Left lung (tissue), 10 donors: ENCODE measurements around the gene WASF3. TPM values are rescaled to one million over a fixed set of nuclear protein-coding genes. Genes with fewer than 3 reads are reported as not detected.

ENCODE experiments used
- ATAC-seq: fragments of 200-7000 bp; cut with Tn5 transposase; one replicate; pipeline ENCODE4 v1.9.1; 2020; ENCODE audit warnings: moderate library complexity
- DNase-seq, 4 donors: peaks; one replicate each; pipeline ENCODE4 v3.0.0-alpha.2; 2013 to 2020
- H3K27ac ChIP-seq, 2 donors: fragments of 200-600 bp; sonication (generic) in 1 of 2; one replicate each; pipeline versions ENCODE4 v1.5.0 to v1.8.0; 2020 to 2021
- H3K27me3 ChIP-seq, 2 donors: fragments of 200-600 bp; sonication (generic) in 1 of 2; one replicate each; pipeline versions ENCODE4 v1.5.0 to v1.8.0; 2020 to 2021
- H3K36me3 ChIP-seq, 2 donors: fragments of 200-600 bp; sonication (generic) in 1 of 2; one replicate each; pipeline versions ENCODE4 v1.5.0 to v1.8.0; 2020 to 2021
- H3K4me1 ChIP-seq, 2 donors: fragments of 200-600 bp; one replicate each; pipeline ENCODE4 v1.8.0; 2021
- H3K4me3 ChIP-seq, 2 donors: fragments of 200-600 bp; sonication (generic) in 1 of 2; one replicate each; pipeline versions ENCODE4 v1.5.0 to v1.8.0; 2020 to 2021; ENCODE audit warnings: mild to moderate bottlenecking in 1 of 2
- H3K9me3 ChIP-seq, 2 donors: fragments of 200-600 bp; sonication (generic) in 1 of 2; one replicate each; pipeline versions ENCODE4 v1.5.0 to v1.8.0; 2020 to 2021
- intact Hi-C, 2 donors: fragments of 100-400 bp; cut with DNase I; formaldehyde crosslinking; loops; one replicate each; pipeline versions ENCODE4 v1.11.2 to v1.14.2; 2022
- polyA plus RNA-seq, 6 donors: library from polyadenylated mRNA; unstranded; fragments of 120-200 nt; gene quantifications; one replicate each; pipeline ENCODE4 v1.2.1, GENCODE V29; 2013; ENCODE audit not compliant: insufficient read length in 6 of 6
- total RNA-seq, 2 donors: library from RNA; stranded (reverse); fragmentation: NEBNext Ultra II Directional; extraction: Animal tissue kit (Norgen Biotek cat#: 25700); gene quantifications; one replicate each; pipeline ENCODE4 v1.2.1, GENCODE V29; 2021
- TF ChIP-seq, protein P1 (sequence below), 2 donors: fragments of 200-600 bp; sonication (generic) in 1 of 2; IDR thresholded peaks; one replicate each; pipeline versions ENCODE4 v1.5.0 to v1.8.0; 2021; ENCODE audit warnings: antibody characterized with exemption in 2 of 2
- donor health status: DM: no; HTN: yes; CAD: no.
- donor health status: DM: no; HTN: no; CAD: no.

Gene WASF3
- total and polyA plus RNA-seq, 8 donors, result 10.9 to 24.5 (median 21.2) TPM

DNA sequence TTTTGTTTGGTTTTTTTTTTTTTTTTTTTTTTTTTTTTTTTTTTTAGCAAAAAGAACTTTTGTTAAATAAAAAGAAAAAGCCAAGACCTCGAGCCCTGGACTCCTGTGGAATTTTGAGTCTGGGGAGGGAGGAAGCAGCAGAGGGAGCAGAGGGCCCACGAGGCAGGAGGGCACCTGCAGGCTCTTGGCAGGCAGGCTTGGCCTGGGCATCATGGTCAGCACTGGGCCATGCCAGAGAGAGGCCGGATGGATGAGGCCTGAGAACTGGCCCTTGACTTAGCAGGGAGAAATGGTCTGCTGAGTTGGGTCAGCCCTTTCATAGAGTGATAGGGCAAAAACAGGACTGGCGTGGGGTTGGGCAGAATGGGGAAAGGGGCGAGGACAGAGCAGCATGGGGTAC, 102.7 kb downstream of the WASF3 start:
- DNase-seq, result peak in 1 of 4 donors; percentile 45
- Histone ChIP-seq H3K27ac (no peak overlapping the region), H3K9me3 (no peaks in the 10 kb centered on the region), H3K36me3 (no peaks in the 10 kb centered on the region), H3K27me3 (no peaks in the 10 kb centered on the region), H3K4me3 (no peak overlapping the region), H3K4me1 (no peaks in the 10 kb centered on the region)
- intact Hi-C loops, result no loop called here
- TF ChIP-seq, protein P1, sequence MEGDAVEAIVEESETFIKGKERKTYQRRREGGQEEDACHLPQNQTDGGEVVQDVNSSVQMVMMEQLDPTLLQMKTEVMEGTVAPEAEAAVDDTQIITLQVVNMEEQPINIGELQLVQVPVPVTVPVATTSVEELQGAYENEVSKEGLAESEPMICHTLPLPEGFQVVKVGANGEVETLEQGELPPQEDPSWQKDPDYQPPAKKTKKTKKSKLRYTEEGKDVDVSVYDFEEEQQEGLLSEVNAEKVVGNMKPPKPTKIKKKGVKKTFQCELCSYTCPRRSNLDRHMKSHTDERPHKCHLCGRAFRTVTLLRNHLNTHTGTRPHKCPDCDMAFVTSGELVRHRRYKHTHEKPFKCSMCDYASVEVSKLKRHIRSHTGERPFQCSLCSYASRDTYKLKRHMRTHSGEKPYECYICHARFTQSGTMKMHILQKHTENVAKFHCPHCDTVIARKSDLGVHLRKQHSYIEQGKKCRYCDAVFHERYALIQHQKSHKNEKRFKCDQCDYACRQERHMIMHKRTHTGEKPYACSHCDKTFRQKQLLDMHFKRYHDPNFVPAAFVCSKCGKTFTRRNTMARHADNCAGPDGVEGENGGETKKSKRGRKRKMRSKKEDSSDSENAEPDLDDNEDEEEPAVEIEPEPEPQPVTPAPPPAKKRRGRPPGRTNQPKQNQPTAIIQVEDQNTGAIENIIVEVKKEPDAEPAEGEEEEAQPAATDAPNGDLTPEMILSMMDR (IDR thresholded peaks at IDR 0.05), result no peak
- no peak for ATAC-seq

GRCh38 chr13:26660766-26661165, 103.3 kb downstream of the WASF3 start:
- intact Hi-C loops, result no loop called here
- H3K27ac ChIP-seq, result no peak overlapping the region
- H3K27me3 ChIP-seq, result no peaks in the 10 kb centered on the region
- H3K4me1 ChIP-seq, result no peaks in the 10 kb centered on the region
- no peak overlapping the region for H3K4me3 ChIP-seq
- TF ChIP-seq, protein P1 (IDR thresholded peaks at IDR 0.05), result no peak
- no peaks in the 10 kb centered on the region for H3K9me3 ChIP-seq
- H3K36me3 ChIP-seq, result no peaks in the 10 kb centered on the region
- ATAC-seq, result no peak
- no peak for DNase-seq

- TF ChIP-seq, protein P1 (IDR thresholded peaks at IDR 0.05), result no peak
- Histone ChIP-seq H3K27me3 (no peaks in the 10 kb centered on the region), H3K4me1 (no peaks in the 10 kb centered on the region), H3K27ac (no peak overlapping the region), H3K36me3 (no peaks in the 10 kb centered on the region), H3K9me3 (no peaks in the 10 kb centered on the region), H3K4me3 (no peak overlapping the region)
- intact Hi-C loops, result no loop called here
- no peak for ATAC-seq
- DNase-seq, result no peak
Measured at GRCh38 chr13:26663791-26664190, 106.3 kb downstream of the WASF3 start.

DNA sequence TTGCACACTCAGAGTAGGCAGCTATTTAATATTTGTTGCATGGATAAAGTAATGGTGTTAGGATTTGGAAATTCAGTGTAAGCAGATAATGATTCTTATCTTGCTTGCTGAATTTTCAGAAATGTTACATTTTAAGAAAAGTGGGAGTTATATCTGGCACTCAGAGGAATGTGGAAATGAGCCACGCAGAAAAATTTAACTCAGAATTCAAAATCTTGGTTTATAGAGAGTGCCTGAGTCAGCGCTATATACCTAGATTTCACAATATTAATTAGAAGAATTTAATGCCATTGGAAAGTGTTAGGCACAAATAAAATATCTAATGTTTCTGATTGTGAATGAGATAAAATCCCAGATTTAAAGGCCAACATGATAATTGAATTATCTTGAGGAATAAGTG, 106.8 kb downstream of the WASF3 start:
- TF ChIP-seq, protein P1 (IDR thresholded peaks at IDR 0.05), result no peak
- Histone ChIP-seq H3K36me3 (no peaks in the 10 kb centered on the region), H3K27me3 (no peaks in the 10 kb centered on the region), H3K4me1 (no peaks in the 10 kb centered on the region), H3K9me3 (no peaks in the 10 kb centered on the region), H3K27ac (no peak overlapping the region), H3K4me3 (no peak overlapping the region)
- intact Hi-C loops, result no loop called here
- ATAC-seq (no peak), DNase-seq (no peak)

- Histone ChIP-seq H3K27ac (no peak overlapping the region), H3K9me3 (no peaks in the 10 kb centered on the region), H3K36me3 (no peaks in the 10 kb centered on the region), H3K4me1 (no peaks in the 10 kb centered on the region), H3K4me3 (no peak overlapping the region), H3K27me3 (no peaks in the 10 kb centered on the region)
- intact Hi-C loops, result no loop called here
- DNase-seq, result no peak
- TF ChIP-seq, protein P1 (IDR thresholded peaks at IDR 0.05), result no peak
- ATAC-seq, result no peak
Measured at GRCh38 chr13:26664876-26665275, 107.4 kb downstream of the WASF3 start.
